BLaER1 treated with 17β-estradiol and CSF1 and Interleukin-3, amounts not matched to agents 10 nM and 100 nM (cell line): ENCODE results near the gene DOCK1.
A peak's percentile ranks its signal among the peaks of the same experiment; 100 is the strongest.

Experiments
- H3K27ac ChIP-seq, 11 experiments: shearing (Covaris generic); formaldehyde crosslinking; 2 replicates each; pipeline ENCODE4 v1.8.1; 2022
- H3K27me3 ChIP-seq, 11 experiments: shearing (Covaris generic); formaldehyde crosslinking; 2 replicates each; pipeline ENCODE4 v1.8.1; 2022
- H3K36me3 ChIP-seq, 11 experiments: shearing (Covaris generic); formaldehyde crosslinking; 2 replicates each; pipeline ENCODE4 v1.8.1; 2022
- H3K4me1 ChIP-seq, 10 experiments: shearing (Covaris generic); formaldehyde crosslinking; 2 replicates each; pipeline ENCODE4 v1.8.1; 2022
- H3K4me2 ChIP-seq, 11 experiments: shearing (Covaris generic); formaldehyde crosslinking; 2 replicates each; pipeline ENCODE4 v1.8.1; 2022
- H3K4me3 ChIP-seq, 10 experiments: shearing (Covaris generic); formaldehyde crosslinking; 2 replicates each; pipeline ENCODE4 v1.8.1; 2022
- H3K9ac ChIP-seq, 11 experiments: shearing (Covaris generic); formaldehyde crosslinking; 2 replicates each; pipeline ENCODE4 v1.8.1; 2022
- H3K9me3 ChIP-seq, 11 experiments: shearing (Covaris generic); formaldehyde crosslinking; replicated peaks in 1 of 11; 2 replicates each; pipeline ENCODE4 v1.8.1; 2022
- H4K20me1 ChIP-seq, 11 experiments: shearing (Covaris generic); formaldehyde crosslinking; 2 replicates each; pipeline ENCODE4 v1.8.1; 2022
- Cebpa-rat ChIP-seq, 11 experiments: shearing (Covaris generic); IDR thresholded peaks; 2 replicates each; pipeline ENCODE4 v1.8.1; 2022

DOCK1 gene

GRCh38 chr10:127356360-127356759 is 451.1 kb downstream of the DOCK1 start:
- no peak overlapping the region for H3K9ac ChIP-seq
- peaks cover 22 to 94% (median 89%) of the 10 kb centered on the region in 10 experiments for H3K4me1 ChIP-seq
- H3K36me3 ChIP-seq = no peaks in the 10 kb centered on the region
- TF ChIP-seq Cebpa-rat (IDR thresholded peaks at IDR 0.05) = no peak
- no peaks in the 10 kb centered on the region for H3K27me3 ChIP-seq
- peaks cover 0 to 8% (median 0%) of the 10 kb centered on the region in 11 experiments; a peak in 1 of 22 replicates for H4K20me1 ChIP-seq
- H3K9me3 ChIP-seq = no peaks in the 10 kb centered on the region
- no peak overlapping the region for H3K4me3 ChIP-seq
- peak overlapping the region in 8 of 11 experiments; percentile 24 to 86 (median 66); a peak in 14 of 22 replicates for H3K4me2 ChIP-seq
- no peak overlapping the region; a peak in 1 of 22 replicates for H3K27ac ChIP-seq

- Histone ChIP-seq H3K9me3 (no peaks in the 10 kb centered on the region), H3K36me3 (no peaks in the 10 kb centered on the region), H3K4me2 (peak overlapping the region in 8 of 11 experiments; percentile 23 to 86 (median 74); a peak in 16 of 22 replicates), H3K4me1 (peaks cover 22 to 86% (median 82%) of the 10 kb centered on the region in 10 experiments), H3K27ac (no peak overlapping the region), H3K27me3 (no peaks in the 10 kb centered on the region), H3K9ac (no peak overlapping the region), H3K4me3 (no peak overlapping the region), H4K20me1 (peaks cover 0 to 8% (median 0%) of the 10 kb centered on the region in 11 experiments; a peak in 1 of 22 replicates)
- no peak for TF ChIP-seq Cebpa-rat (IDR thresholded peaks at IDR 0.05)
Observed at GRCh38 chr10:127357265-127357664, 452.0 kb downstream of the DOCK1 start.

GRCh38 chr10:127358337-127358736 is 453.1 kb downstream of the DOCK1 start:
- peaks cover 14 to 76% (median 71%) of the 10 kb centered on the region in 10 experiments for H3K4me1 ChIP-seq
- H3K27ac ChIP-seq = no peak overlapping the region
- no peaks in the 10 kb centered on the region for H3K27me3 ChIP-seq
- no peaks in the 10 kb centered on the region for H3K36me3 ChIP-seq
- no peak overlapping the region for H3K9ac ChIP-seq
- 0 out of 22 replicates have a peak, but pooled peaks cover 0 to 2% (median 0%) of the 10 kb centered on the region in 11 experiments for H4K20me1 ChIP-seq
- no peak overlapping the region for H3K4me3 ChIP-seq
- H3K4me2 ChIP-seq = peak overlapping the region in 9 of 11 experiments; percentile 12 to 86 (median 72); a peak in 18 of 22 replicates
- no peak for TF ChIP-seq Cebpa-rat (IDR thresholded peaks at IDR 0.05)
- no peaks in the 10 kb centered on the region for H3K9me3 ChIP-seq

- no peaks in the 10 kb centered on the region for H4K20me1 ChIP-seq
- peak overlapping the region in 6 of 11 experiments; percentile 3 to 38 (median 27); a peak in 7 of 22 replicates for H3K4me2 ChIP-seq
- H3K9ac ChIP-seq = no peak overlapping the region
- peaks cover 0 to 28% (median 23%) of the 10 kb centered on the region in 10 experiments; a peak in 16 of 20 replicates for H3K4me1 ChIP-seq
- no peak overlapping the region for H3K4me3 ChIP-seq
- H3K36me3 ChIP-seq = no peaks in the 10 kb centered on the region
- no peaks in the 10 kb centered on the region for H3K27me3 ChIP-seq
- TF ChIP-seq Cebpa-rat (IDR thresholded peaks at IDR 0.05) = no peak
- H3K27ac ChIP-seq = no peak overlapping the region
- H3K9me3 ChIP-seq = no peaks in the 10 kb centered on the region
Observed at GRCh38 chr10:127364034-127364433, 458.8 kb downstream of the DOCK1 start.

GRCh38 chr10:127368101-127368500 is 462.9 kb downstream of the DOCK1 start:
- Histone ChIP-seq H4K20me1 (no peaks in the 10 kb centered on the region), H3K4me2 (no peak overlapping the region), H3K4me1 (peaks cover 0 to 12% (median 8%) of the 10 kb centered on the region in 10 experiments; a peak in 11 of 20 replicates), H3K9me3 (no peaks in the 10 kb centered on the region), H3K27ac (no peak overlapping the region), H3K9ac (no peak overlapping the region), H3K4me3 (no peak overlapping the region), H3K36me3 (no peaks in the 10 kb centered on the region), H3K27me3 (no peaks in the 10 kb centered on the region)
- TF ChIP-seq Cebpa-rat (IDR thresholded peaks at IDR 0.05) = no peak

- Histone ChIP-seq H3K4me3 (no peak overlapping the region), H3K9ac (no peak overlapping the region), H4K20me1 (no peaks in the 10 kb centered on the region), H3K4me1 (peaks cover 0 to 19% (median 15%) of the 10 kb centered on the region in 10 experiments; a peak in 13 of 20 replicates), H3K9me3 (no peaks in the 10 kb centered on the region), H3K27me3 (no peaks in the 10 kb centered on the region), H3K36me3 (no peaks in the 10 kb centered on the region), H3K27ac (no peak overlapping the region), H3K4me2 (no peak overlapping the region)
- TF ChIP-seq Cebpa-rat (IDR thresholded peaks at IDR 0.05) = no peak
Observed at GRCh38 chr10:127368929-127369328, 463.7 kb downstream of the DOCK1 start.

- Histone ChIP-seq H3K4me3 (no peak overlapping the region), H3K36me3 (no peaks in the 10 kb centered on the region), H4K20me1 (no peaks in the 10 kb centered on the region), H3K9me3 (no peaks in the 10 kb centered on the region), H3K4me2 (no peak overlapping the region), H3K27ac (no peak overlapping the region), H3K4me1 (peaks cover 0 to 24% (median 16%) of the 10 kb centered on the region in 10 experiments; a peak in 12 of 20 replicates), H3K9ac (no peak overlapping the region), H3K27me3 (no peaks in the 10 kb centered on the region)
- no peak for TF ChIP-seq Cebpa-rat (IDR thresholded peaks at IDR 0.05)
Observed at GRCh38 chr10:127370601-127371000, 465.4 kb downstream of the DOCK1 start.

- TF ChIP-seq Cebpa-rat (IDR thresholded peaks at IDR 0.05) = no peak
- no peak overlapping the region for H3K27ac ChIP-seq
- H3K4me2 ChIP-seq = peak overlapping the region in 1 of 11 experiments; percentile 52; a peak in 1 of 22 replicates
- H3K4me3 ChIP-seq = no peak overlapping the region
- no peaks in the 10 kb centered on the region for H3K9me3 ChIP-seq
- no peaks in the 10 kb centered on the region for H3K36me3 ChIP-seq
- no peaks in the 10 kb centered on the region for H3K27me3 ChIP-seq
- H3K4me1 ChIP-seq = peaks cover 0 to 24% (median 16%) of the 10 kb centered on the region in 10 experiments; a peak in 12 of 20 replicates
- no peak overlapping the region for H3K9ac ChIP-seq
- no peaks in the 10 kb centered on the region for H4K20me1 ChIP-seq
Observed at GRCh38 chr10:127372361-127372760, 467.1 kb downstream of the DOCK1 start.

- Histone ChIP-seq H3K36me3 (no peaks in the 10 kb centered on the region), H3K4me1 (peaks cover 0 to 24% (median 16%) of the 10 kb centered on the region in 10 experiments; a peak in 12 of 20 replicates), H3K9ac (no peak overlapping the region), H3K4me2 (peak overlapping the region in 6 of 11 experiments; percentile 26 to 61 (median 52); a peak in 10 of 22 replicates), H3K27ac (no peak overlapping the region), H4K20me1 (no peaks in the 10 kb centered on the region), H3K27me3 (no peaks in the 10 kb centered on the region), H3K9me3 (no peaks in the 10 kb centered on the region), H3K4me3 (no peak overlapping the region)
- TF ChIP-seq Cebpa-rat (IDR thresholded peaks at IDR 0.05) = no peak
Observed at GRCh38 chr10:127374074-127374680, 468.9 kb downstream of the DOCK1 start.
